ENCODE results near the gene MLYCD. TPM values are rescaled to one million over a fixed set of nuclear protein-coding genes. Genes with fewer than 3 reads are reported as not detected.

MLYCD gene
- total RNA-seq: 5.2 and 5.3 TPM in 2 replicates
- long read RNA-seq, full-length matches to known transcripts: 2 of 4 reads
- long read RNA-seq, partial matches to known transcripts: 2 of 4 reads
- long read RNA-seq, other reads (novel, unspliced or antisense): 0 of 4 reads

- Mint-ChIP-seq H3K4me3 (ENCODE audit: unreplicated experiment) (peak within 1 kb of the TSS; percentile 89), H3K4me1 (ENCODE audit: unreplicated experiment) (peaks cover 14% of the 10 kb centered on the region), H3K36me3 (ENCODE audit: unreplicated experiment) (no peaks in the 10 kb centered on the region), H3K9me3 (ENCODE audit: unreplicated experiment) (no peaks in the 10 kb centered on the region), H3K27ac (ENCODE audit: unreplicated experiment) (peak within 1 kb of the TSS; percentile 78), H3K27me3 (ENCODE audit: unreplicated experiment) (peaks cover 9% of the 10 kb centered on the region)
- DNase-seq (ENCODE audit: extremely low spot score, unreplicated experiment): peak; percentile 89
- TF ChIP-seq, protein P1, sequence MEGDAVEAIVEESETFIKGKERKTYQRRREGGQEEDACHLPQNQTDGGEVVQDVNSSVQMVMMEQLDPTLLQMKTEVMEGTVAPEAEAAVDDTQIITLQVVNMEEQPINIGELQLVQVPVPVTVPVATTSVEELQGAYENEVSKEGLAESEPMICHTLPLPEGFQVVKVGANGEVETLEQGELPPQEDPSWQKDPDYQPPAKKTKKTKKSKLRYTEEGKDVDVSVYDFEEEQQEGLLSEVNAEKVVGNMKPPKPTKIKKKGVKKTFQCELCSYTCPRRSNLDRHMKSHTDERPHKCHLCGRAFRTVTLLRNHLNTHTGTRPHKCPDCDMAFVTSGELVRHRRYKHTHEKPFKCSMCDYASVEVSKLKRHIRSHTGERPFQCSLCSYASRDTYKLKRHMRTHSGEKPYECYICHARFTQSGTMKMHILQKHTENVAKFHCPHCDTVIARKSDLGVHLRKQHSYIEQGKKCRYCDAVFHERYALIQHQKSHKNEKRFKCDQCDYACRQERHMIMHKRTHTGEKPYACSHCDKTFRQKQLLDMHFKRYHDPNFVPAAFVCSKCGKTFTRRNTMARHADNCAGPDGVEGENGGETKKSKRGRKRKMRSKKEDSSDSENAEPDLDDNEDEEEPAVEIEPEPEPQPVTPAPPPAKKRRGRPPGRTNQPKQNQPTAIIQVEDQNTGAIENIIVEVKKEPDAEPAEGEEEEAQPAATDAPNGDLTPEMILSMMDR (IDR thresholded peaks at IDR 0.05): no peak
Measured at GRCh38 chr16:83898463-83899271, at the start of gene MLYCD. Gene MLYCD, plus strand, starts transcription at chr16:83899115. Its CDS starts 30 bp downstream, at chr16:83899145.

- TF ChIP-seq, protein P1 (IDR thresholded peaks at IDR 0.05): no peak
- Mint-ChIP-seq H3K9me3 (ENCODE audit: unreplicated experiment) (no peaks in the 10 kb centered on the region), H3K4me1 (ENCODE audit: unreplicated experiment) (peaks cover 9% of the 10 kb centered on the region), H3K36me3 (ENCODE audit: unreplicated experiment) (no peaks in the 10 kb centered on the region), H3K27me3 (ENCODE audit: unreplicated experiment) (peaks cover 15% of the 10 kb centered on the region), H3K4me3 (ENCODE audit: unreplicated experiment) (no peak overlapping the region), H3K27ac (ENCODE audit: unreplicated experiment) (no peak overlapping the region)
- peak; percentile 65 for DNase-seq (ENCODE audit: extremely low spot score, unreplicated experiment)
Measured at GRCh38 chr16:83849421-83849820, 49.5 kb upstream of the MLYCD start.

DNA sequence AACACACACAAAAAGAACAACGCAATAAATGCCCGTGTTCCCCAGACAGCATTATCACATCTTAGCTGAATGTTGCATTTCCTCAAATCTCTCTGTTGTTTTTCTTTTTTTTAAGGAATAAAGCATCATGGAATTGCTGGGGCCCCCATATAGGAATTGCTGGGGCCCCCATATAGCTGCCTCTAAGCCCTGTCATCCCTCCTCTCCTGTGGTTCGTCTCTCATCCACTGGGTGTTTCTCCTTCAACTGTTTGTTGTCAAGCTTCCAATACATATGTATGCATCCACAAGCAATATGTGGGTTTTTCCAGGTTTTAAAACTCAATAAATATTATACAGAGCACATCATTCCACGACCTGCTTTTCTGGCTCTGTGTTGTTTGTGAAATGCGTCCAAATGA, 48.0 kb upstream of the MLYCD start:
- Mint-ChIP-seq H3K9me3 (ENCODE audit: unreplicated experiment) (no peaks in the 10 kb centered on the region), H3K4me1 (ENCODE audit: unreplicated experiment) (peaks cover 9% of the 10 kb centered on the region), H3K27ac (ENCODE audit: unreplicated experiment) (no peak overlapping the region), H3K36me3 (ENCODE audit: unreplicated experiment) (no peaks in the 10 kb centered on the region), H3K4me3 (ENCODE audit: unreplicated experiment) (no peak overlapping the region), H3K27me3 (ENCODE audit: unreplicated experiment) (peaks cover 16% of the 10 kb centered on the region)
- no peak for DNase-seq (ENCODE audit: extremely low spot score, unreplicated experiment)
- TF ChIP-seq, protein P1 (IDR thresholded peaks at IDR 0.05): no peak

DNA sequence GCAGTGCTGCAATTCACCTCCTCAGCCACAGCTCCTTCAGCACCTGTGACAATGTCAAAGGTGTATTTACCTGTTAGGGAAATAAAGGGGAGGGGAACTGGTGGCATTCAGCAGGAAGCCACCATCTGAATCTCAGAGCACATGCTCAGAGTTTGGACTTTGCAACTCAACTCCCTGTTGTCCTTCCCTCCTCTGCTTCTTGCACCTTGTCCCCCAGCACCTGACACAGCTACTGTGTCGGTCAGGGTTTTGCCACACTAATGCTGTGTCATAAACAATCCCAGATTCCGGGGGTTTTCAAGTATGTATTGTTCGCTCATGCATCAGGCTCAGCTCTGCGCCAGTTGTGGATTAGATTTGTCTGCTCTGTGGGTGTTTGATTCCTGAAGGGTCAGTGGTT, 47.4 kb upstream of the MLYCD start:
- TF ChIP-seq, protein P1 (IDR thresholded peaks at IDR 0.05): no peak
- H3K4me3 Mint-ChIP-seq (ENCODE audit: unreplicated experiment): no peak overlapping the region
- H3K27ac Mint-ChIP-seq (ENCODE audit: unreplicated experiment): no peak overlapping the region
- H3K9me3 Mint-ChIP-seq (ENCODE audit: unreplicated experiment): no peaks in the 10 kb centered on the region
- H3K36me3 Mint-ChIP-seq (ENCODE audit: unreplicated experiment): no peaks in the 10 kb centered on the region
- DNase-seq (ENCODE audit: extremely low spot score, unreplicated experiment): no peak
- H3K4me1 Mint-ChIP-seq (ENCODE audit: unreplicated experiment): peaks cover 9% of the 10 kb centered on the region
- H3K27me3 Mint-ChIP-seq (ENCODE audit: unreplicated experiment): peaks cover 16% of the 10 kb centered on the region

DNA sequence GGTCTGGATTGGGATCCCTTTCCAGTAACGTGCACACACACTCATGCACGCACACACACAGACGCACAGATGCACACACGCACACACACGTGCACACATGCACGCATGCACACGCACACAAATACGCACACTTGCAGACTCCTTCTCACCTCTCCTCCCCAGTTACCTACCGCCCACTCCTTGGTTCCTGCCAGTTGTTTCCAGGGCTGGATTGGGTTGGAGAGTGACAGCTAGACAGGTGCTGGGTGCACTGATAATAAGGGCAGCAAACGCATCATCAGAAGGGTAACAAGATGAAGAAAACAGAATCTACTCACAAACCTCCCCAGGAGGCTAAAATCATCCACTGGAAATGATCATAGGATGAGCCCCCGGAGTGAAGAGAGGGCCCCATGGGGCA, 46.1 kb upstream of the MLYCD start:
- Mint-ChIP-seq H3K27me3 (ENCODE audit: unreplicated experiment) (peaks cover 18% of the 10 kb centered on the region), H3K4me3 (ENCODE audit: unreplicated experiment) (no peak overlapping the region), H3K9me3 (ENCODE audit: unreplicated experiment) (no peaks in the 10 kb centered on the region), H3K4me1 (ENCODE audit: unreplicated experiment) (peaks cover 2% of the 10 kb centered on the region), H3K27ac (ENCODE audit: unreplicated experiment) (no peak overlapping the region), H3K36me3 (ENCODE audit: unreplicated experiment) (no peaks in the 10 kb centered on the region)
- DNase-seq (ENCODE audit: extremely low spot score, unreplicated experiment): no peak
- TF ChIP-seq, protein P1 (IDR thresholded peaks at IDR 0.05): no peak

All from osteocyte (in vitro differentiated cells).